ENCODE data around the gene SERAC1.

The SERAC1 gene

DNA sequence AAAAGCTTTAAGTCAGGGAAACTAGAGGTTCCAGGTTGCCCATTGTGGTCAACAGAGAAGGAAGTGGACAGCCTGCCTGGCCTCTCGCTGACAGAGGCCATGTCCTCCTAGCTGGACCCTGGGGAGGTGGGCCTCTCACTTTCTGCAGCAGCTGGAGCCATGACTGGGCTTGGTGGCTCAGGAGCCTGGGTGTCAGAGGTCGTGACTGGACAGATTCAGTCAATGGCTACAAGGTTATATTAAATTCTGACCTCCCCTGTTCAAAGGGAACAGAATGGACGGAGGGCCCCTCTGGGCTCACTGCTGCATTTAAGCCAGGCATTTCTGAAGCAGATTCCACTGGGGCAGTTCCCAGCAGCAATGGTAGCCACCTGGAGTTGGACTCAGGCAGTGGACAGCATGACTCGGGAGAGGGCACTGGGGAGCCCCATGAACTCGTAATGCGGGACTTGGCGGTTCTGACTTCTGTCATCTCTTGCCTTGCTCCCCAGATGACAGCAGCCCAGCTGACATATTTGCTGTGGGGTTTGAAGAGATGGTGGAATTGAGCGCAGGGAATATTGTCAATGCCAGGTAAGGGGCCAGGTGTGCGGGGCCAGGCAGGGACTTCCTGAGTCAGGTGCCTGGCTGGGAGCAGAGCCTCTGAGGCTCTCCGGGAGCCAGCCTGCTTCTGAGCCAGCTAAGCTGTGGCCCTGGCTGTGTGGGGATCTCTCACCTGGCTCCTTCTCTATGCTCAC, 99.7 kb downstream of the SERAC1 start:
- Histone ChIP-seq H3K36me3 (ENCODE audit: insufficient read depth) (no peaks in the 10 kb centered on the region), H3K4me1 (ENCODE audit: low read depth, poor library complexity, severe bottlenecking) (peaks cover 4% of the 10 kb centered on the region), H3K9ac (no peak overlapping the region), H2AFZ (ENCODE audit: low read depth) (no peak overlapping the region), H3K4me3 (IDR thresholded peaks at IDR 0.05; ENCODE audit: insufficient read depth, low read depth, low read length) (no peak overlapping the region), H3K27me3 (ENCODE audit: insufficient read depth, low read depth) (no peaks in the 10 kb centered on the region), H3K4me2 (no peak overlapping the region), H3K79me2 (ENCODE audit: insufficient read depth, low read depth) (no peaks in the 10 kb centered on the region), H4K20me1 (ENCODE audit: insufficient read depth) (no peaks in the 10 kb centered on the region), H3K27ac (no peak overlapping the region)
- TF ChIP-seq CTCF (conservative IDR thresholded peaks at IDR 0.05; ENCODE audit: low read depth, low read length), result no peak

DNA sequence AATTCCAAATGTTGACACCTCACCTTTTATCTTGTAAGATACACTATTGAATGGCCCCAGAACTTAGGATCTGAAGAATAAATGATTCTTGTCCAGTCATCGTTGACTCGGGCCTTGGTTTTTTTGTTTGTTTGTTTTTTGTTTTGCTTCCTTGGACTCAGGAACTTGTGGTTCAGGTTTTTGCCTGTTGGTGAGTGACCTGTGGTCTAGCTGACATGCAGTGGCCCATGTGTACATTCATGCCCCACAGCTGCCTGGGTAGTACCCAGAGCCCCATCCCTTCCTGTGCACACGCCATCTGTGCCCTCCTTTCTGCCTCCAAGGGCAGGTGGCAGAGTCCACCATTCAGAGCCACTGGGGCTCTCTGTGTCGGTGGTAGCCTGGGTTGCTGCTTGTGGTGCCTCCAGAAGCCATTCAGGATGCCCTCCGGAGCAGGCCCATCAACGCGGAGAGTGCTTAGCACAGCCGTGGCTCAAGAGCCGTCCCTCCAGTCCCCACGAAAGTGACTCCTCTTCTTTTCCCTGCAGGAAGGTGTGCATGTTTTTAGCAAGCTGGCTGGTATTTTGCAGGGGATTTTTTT, 100.5 kb downstream of the SERAC1 start:
- Histone ChIP-seq H3K4me2 (no peak overlapping the region), H3K27me3 (ENCODE audit: insufficient read depth, low read depth) (no peaks in the 10 kb centered on the region), H3K27ac (no peak overlapping the region), H3K4me1 (ENCODE audit: low read depth, poor library complexity, severe bottlenecking) (peaks cover 4% of the 10 kb centered on the region), H3K4me3 (IDR thresholded peaks at IDR 0.05; ENCODE audit: insufficient read depth, low read depth, low read length) (no peak overlapping the region), H3K36me3 (ENCODE audit: insufficient read depth) (no peaks in the 10 kb centered on the region), H3K9ac (no peak overlapping the region), H3K79me2 (ENCODE audit: insufficient read depth, low read depth) (no peaks in the 10 kb centered on the region), H2AFZ (ENCODE audit: low read depth) (no peak overlapping the region), H4K20me1 (ENCODE audit: insufficient read depth) (no peaks in the 10 kb centered on the region)
- TF ChIP-seq CTCF (conservative IDR thresholded peaks at IDR 0.05; ENCODE audit: low read depth, low read length), result no peak

DNA sequence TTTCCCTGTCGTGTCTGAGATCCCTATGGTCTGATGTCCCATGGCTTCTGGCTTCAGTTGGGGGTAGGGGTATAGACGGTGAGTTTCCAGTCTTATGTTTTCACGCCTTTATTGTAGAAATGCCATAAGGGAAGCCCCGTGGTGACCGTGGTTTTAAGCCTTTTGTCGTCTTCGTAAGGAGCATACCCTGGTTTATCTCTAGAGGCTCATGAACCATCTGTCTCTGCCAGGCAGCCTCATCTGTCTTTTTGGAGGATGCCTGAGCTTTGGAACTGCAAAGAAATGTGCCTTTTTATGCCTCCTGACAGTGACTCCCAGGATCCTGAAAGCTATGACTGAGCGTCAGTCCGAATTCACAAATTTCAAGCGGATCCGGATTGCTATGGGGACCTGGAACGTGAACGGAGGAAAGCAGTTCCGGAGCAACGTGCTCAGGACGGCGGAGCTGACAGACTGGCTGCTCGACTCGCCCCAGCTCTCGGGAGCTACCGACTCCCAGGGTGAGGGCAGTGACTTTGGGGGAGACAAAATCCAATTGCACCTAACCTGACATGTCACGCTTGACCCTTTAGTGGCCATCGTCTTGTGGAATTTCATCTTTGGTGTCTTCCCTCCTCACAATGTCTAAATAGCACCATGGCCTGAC, 101.8 kb downstream of the SERAC1 start:
- H3K27me3 ChIP-seq (ENCODE audit: insufficient read depth, low read depth), result no peaks in the 10 kb centered on the region
- H3K4me3 ChIP-seq (IDR thresholded peaks at IDR 0.05; ENCODE audit: insufficient read depth, low read depth, low read length), result no peak overlapping the region
- H4K20me1 ChIP-seq (ENCODE audit: insufficient read depth), result no peaks in the 10 kb centered on the region
- no peak overlapping the region for H3K4me2 ChIP-seq
- no peaks in the 10 kb centered on the region for H3K36me3 ChIP-seq (ENCODE audit: insufficient read depth)
- no peaks in the 10 kb centered on the region for H3K4me1 ChIP-seq (ENCODE audit: low read depth, poor library complexity, severe bottlenecking)
- H3K79me2 ChIP-seq (ENCODE audit: insufficient read depth, low read depth), result no peaks in the 10 kb centered on the region
- TF ChIP-seq CTCF (conservative IDR thresholded peaks at IDR 0.05; ENCODE audit: low read depth, low read length), result no peak
- H3K27ac ChIP-seq, result no peak overlapping the region
- H2AFZ ChIP-seq (ENCODE audit: low read depth), result no peak overlapping the region
- no peak overlapping the region for H3K9ac ChIP-seq

GRCh38 chr6:158064725-158065251, 103.3 kb downstream of the SERAC1 start:
- Histone ChIP-seq H3K4me1 (ENCODE audit: low read depth, poor library complexity, severe bottlenecking) (no peaks in the 10 kb centered on the region), H3K4me2 (no peak overlapping the region), H2AFZ (ENCODE audit: low read depth) (no peak overlapping the region), H3K27ac (no peak overlapping the region), H3K9ac (no peak overlapping the region), H4K20me1 (ENCODE audit: insufficient read depth) (no peaks in the 10 kb centered on the region), H3K79me2 (ENCODE audit: insufficient read depth, low read depth) (no peaks in the 10 kb centered on the region), H3K36me3 (ENCODE audit: insufficient read depth) (no peaks in the 10 kb centered on the region), H3K27me3 (ENCODE audit: insufficient read depth, low read depth) (no peaks in the 10 kb centered on the region), H3K4me3 (IDR thresholded peaks at IDR 0.05; ENCODE audit: insufficient read depth, low read depth, low read length) (no peak overlapping the region)
- no peak for TF ChIP-seq CTCF (conservative IDR thresholded peaks at IDR 0.05; ENCODE audit: low read depth, low read length)

Data from KMS-11 (cell line).